HG03469 (cell line): ENCODE measurements around the gene FAM98B.

Experiments
- ATAC-seq: cut with Tn5 transposase; IDR thresholded peaks from one replicate; pipeline ENCODE4 v1.9.1; 2021; ENCODE audit warnings: mild to moderate bottlenecking, moderate library complexity, moderate number of reproducible peaks; ENCODE audit not compliant: unreplicated experiment

Gene FAM98B

GRCh38 chr15:38504680-38505467 is 50.9 kb downstream of the FAM98B start:
- ATAC-seq = no peak

- no peak for ATAC-seq
These were observed 53.1 kb downstream of the FAM98B start for GRCh38 chr15:38506997-38507396.

DNA sequence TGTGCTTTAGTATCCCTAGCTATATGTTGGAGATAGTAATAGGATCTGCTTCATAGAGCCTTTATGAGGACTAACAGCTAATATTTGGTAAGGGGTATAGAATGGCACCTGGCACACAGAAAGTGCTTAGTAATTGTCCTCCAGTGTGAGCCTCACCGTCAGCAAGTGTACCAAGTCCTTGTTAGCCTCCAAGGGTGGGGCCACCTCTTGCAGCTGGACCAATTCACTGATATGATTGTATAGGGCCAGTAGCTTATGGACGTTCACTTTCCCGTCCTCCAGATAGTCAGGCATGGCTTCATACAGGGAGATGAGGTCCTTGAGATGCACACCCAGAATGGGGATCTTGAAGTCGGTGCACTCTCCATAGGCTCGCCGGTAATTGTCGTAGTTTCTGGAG is 53.6 kb downstream of the FAM98B start:
- no peak for ATAC-seq

DNA sequence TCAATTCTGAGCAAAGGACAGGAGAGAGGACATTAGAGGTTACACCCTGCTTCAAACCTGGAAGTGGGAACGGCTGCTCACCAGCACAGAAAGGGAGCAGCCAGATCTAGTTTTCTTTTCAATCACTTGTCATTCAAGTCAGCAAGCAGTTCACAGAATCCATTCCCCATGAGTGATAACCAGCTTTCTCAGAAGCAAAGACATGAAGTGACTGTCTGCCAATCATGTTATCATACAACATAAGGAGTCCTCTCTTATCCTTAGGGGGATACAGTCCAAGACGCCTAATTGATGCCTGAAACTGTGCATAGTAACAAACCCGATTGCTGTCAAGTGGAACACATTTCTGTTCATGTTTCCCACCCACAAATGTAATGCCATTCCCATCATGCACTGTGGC is 54.7 kb downstream of the FAM98B start:
- ATAC-seq = no peak

DNA sequence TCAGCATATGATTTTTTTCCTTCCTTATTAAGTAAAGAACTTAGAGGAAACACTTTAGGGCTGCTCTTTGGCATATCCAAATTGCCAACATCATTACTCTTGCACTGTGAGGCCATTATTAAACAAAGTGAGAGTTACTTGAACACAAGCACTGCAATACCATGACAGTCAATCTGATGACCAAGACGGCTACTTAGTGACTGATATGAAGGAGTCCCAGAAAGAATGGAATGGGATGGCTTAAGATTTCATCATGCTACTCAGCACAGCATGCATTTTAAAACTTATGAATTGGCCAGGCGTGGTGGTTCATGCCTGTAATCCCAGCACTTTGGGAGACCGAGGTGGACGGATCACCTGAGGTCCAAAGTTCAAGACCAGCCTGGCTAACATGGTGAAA is 55.2 kb downstream of the FAM98B start:
- ATAC-seq = no peak

DNA sequence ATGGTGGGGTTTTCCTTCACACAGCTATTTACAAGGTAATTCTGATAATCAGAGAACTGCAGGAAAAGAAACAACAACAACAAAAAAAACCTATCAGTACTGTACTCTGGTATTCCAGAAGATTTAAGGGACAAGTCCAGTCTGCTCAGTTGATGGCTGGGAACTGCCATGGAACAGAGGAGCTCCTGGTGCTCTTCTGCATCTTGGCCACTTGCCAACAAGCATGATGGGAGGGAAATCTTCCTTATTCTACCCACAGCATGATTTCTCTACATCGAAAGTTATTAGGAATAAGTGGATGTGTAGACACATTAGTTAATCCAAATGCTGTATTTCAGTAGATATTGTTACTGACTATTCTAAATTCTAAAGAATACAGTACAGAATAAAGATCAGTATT is 59.0 kb downstream of the FAM98B start:
- no peak for ATAC-seq

DNA sequence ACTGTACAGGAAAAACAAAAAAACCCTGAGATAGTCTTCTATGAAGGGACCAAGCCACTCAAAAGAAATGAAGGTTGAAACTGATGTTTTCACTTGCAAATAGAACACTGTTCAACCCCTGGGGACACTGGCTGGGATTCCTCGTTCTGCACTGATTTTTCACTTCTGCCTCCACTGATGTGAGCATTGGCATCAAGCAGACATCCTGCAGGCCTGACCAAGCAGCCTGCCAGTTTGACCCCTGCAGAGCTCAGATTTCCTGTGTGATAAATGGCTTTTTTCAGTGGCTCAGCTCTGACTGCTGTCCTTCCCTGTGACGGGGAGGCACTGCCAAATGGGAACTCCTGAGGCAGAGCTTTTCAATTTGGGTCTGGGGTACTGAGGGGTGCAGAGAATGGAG is 60.7 kb downstream of the FAM98B start:
- peak; percentile 83 for ATAC-seq

DNA sequence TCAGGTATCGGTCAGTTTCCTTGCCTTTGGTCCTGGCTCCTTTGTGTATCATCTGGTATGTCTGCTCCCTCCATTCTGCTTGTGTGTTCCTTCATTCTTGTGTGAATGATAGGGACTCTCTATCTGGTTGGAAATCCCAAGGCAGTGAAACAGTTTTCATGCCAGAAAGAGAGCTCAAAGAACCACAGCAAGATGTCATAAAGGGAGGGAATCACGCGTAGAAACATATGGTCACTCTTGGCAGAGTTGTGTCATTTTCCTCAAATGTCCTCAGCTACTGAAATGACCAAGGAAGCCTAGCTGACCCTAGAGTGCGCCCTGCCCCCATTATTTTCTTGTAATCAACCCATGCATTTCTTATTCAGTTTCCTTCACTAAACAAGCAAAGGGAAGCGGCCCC is 62.7 kb downstream of the FAM98B start:
- no peak for ATAC-seq

GRCh38 chr15:38517312-38517975 is 63.5 kb downstream of the FAM98B start:
- no peak for ATAC-seq

GRCh38 chr15:38518084-38518483 is 64.2 kb downstream of the FAM98B start:
- no peak for ATAC-seq

- no peak for ATAC-seq
These were observed 66.1 kb downstream of the FAM98B start for GRCh38 chr15:38520035-38520434.

- no peak for ATAC-seq
These were observed 67.4 kb downstream of the FAM98B start for GRCh38 chr15:38521316-38521715.

- no peak for ATAC-seq
These were observed 69.0 kb downstream of the FAM98B start for GRCh38 chr15:38522922-38523321.

DNA sequence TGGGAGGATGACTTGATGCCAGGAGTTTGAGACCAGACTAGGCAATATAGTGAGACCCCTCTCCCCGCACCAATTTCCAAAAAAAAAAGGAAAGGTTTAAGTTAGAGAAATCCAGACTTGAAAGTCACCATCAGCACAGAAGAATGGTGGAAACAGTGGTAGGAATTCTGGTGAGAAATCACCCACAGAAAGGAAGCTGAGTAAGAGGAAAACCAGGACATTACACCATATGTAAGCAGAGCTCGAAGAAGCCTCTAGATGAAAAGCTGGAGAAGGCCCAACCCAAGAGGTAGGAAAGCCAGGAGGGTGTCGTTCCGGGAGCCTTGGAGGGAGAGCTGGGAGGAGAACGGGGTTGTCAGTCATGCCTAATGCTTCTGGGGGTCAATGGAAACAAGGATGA is 70.2 kb downstream of the FAM98B start:
- no peak for ATAC-seq

- no peak for ATAC-seq
These were observed 71.6 kb downstream of the FAM98B start for GRCh38 chr15:38525489-38525888.

DNA sequence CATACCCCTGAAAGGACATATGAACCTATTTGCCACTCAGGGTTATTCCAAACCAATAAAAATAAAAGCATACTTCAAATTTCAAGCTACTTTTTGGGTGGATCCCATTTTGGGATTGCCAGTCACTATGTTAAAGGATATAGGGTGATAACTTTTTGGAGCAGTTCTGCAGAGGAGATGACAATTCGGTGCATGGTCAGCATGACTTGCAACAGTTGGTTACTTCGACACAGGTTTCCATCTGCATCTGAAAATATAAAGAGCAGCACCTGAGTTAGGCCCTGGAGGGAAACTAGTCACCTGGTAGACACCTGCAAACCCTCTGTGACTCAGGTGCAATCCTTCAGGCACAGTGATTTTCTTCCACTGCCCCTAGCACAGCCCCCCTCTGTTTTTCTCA is 72.2 kb downstream of the FAM98B start:
- no peak for ATAC-seq

- ATAC-seq = no peak
These were observed 74.4 kb downstream of the FAM98B start for GRCh38 chr15:38528294-38528693.

GRCh38 chr15:38530113-38530512 is 76.2 kb downstream of the FAM98B start:
- ATAC-seq = no peak

GRCh38 chr15:38531509-38531908 is 77.6 kb downstream of the FAM98B start:
- no peak for ATAC-seq

DNA sequence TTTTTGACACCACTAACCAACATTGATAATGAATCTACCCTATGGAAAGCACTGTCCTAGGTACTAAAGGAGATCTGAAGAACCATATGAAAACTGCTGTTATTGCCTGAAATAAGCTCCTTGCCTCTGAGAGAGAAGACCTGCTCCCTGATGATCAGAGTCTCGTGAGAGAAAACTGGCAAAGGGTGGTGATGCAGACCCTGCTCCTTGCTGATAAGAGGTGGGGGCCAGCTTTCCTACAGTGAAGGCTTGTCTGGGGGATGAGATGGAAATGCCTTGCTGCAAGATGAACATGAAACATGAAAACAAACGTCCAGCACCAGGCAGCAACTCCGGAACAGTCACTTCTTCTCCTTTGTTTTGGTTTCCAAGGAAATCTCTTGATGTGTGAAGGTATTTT is 78.8 kb downstream of the FAM98B start:
- ATAC-seq = no peak

GRCh38 chr15:38533416-38533915 is 79.5 kb downstream of the FAM98B start:
- ATAC-seq = no peak

DNA sequence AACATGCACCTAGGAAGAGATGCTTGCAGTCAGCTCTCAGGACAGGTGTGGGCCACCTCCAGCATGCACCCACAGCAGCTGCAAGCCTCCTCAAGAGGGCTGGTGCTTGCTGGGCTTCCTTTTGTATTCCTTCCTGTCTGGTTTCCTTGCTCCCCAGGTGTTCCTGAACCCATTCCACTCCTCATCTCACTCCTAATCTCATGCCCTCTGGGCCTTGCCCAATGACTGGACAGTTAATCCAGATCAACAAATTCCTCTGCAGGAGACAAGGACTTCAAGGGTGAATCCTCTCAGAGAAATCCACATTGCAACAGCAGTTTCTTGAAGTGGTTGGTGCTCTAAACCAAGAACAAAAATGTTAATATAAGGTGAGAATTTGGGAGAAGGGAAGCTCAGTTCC is 80.0 kb downstream of the FAM98B start:
- ATAC-seq = no peak
